Measurements from ENCODE around the gene TRIM52. TPM values are rescaled to one million over a fixed set of nuclear protein-coding genes. Genes with fewer than 3 reads are reported as not detected.
A peak's percentile ranks its signal among the peaks of the same experiment; 100 is the strongest.

Gene TRIM52
- total and polyA plus RNA-seq, 9 of the 15 experiments (the other 6 are each of a cell fraction or from before 2014, with no cell fraction given) = 3.3 to 21.9 (median 13.5) TPM

DNA sequence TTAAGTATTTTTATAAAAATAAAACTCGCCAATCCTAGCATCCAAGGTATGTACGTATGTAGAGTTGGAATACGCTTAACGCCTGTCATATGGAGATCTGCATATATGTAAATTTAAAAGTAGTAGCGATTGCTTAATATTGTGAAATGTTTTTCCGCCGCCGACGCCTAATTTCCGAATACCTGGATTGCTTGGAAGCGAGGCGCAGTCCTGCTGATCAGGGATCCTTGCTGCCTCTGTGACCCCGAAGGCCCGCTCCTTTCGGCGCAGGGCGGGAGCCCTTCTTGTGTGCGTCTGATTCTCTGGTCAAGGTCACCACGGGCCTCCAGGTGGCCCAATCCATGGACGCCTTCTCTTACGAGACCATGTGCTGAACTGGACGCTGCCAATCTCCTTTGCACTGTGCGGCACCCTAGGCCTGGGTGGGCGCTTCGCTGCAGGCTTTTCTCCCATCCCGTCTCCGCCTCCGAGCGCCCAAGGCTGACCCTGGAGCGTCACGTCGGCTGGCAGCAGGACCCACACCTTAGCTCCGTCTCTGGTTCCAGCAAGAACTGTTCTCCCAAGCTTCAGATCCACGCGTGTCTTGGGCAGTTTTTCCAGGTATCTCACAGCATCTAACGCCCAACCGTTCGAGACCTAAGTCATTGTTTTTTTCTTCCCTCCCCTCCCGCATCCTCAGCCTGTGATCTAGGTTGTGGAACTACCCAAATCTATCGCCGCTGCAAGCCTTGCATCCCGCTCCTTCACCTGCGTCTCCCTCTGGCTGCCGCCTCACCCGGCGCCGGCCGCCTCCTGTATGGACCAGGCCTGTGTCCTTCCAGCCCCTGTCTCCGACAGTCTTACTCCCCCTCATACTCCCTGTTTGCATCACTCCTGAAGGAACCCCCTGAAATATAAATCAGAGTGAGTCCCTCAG is 41.4 kb downstream of the TRIM52 start:
- no peaks in the 10 kb centered on the region for H4K20me1 ChIP-seq (replicated peaks; ENCODE audit: control insufficient read depth, insufficient read depth, low read length)
- no peaks in the 10 kb centered on the region for H3K9me3 ChIP-seq (replicated peaks; ENCODE audit: control insufficient read depth, insufficient read depth, low read depth, low read length)
- H3K36me3 ChIP-seq (ENCODE audit: control insufficient read depth, insufficient read depth, low read length) = no peaks in the 10 kb centered on the region
- no peak overlapping the region for H3K4me3 ChIP-seq
- peak; percentile 29; the same call in 1 of the 2 replicates for TF ChIP-seq CEBPG (CRISPR knock-in tag; IDR thresholded peaks at IDR 0.05)
- TF ChIP-seq CEBPG (tag; conservative IDR thresholded peaks at IDR 0.05 in 1 of 2, IDR thresholded peaks at IDR 0.05 in 1 of 2) = peak in 1 of 2 experiments; percentile 74; a peak in 2 of 4 replicates
- peak; percentile 12; the same call in 1 of the 2 replicates for TF ChIP-seq MAX (CRISPR knock-in tag; IDR thresholded peaks at IDR 0.05)
- peak; percentile 50; the same call in 1 of the 2 replicates for TF ChIP-seq ZBTB33 (CRISPR knock-in tag; IDR thresholded peaks at IDR 0.05)
- no peak for TF ChIP-seq NEUROD1 (IDR thresholded peaks at IDR 0.05; ENCODE audit: borderline replicate concordance, low read depth, low read length, partially characterized antibody)
- TF ChIP-seq CAMTA2 (CRISPR knock-in tag; conservative IDR thresholded peaks at IDR 0.05) = no peak
- TF ChIP-seq ZBTB17 (CRISPR knock-in tag; IDR thresholded peaks at IDR 0.05) = no peak
- TF ChIP-seq, protein P1, sequence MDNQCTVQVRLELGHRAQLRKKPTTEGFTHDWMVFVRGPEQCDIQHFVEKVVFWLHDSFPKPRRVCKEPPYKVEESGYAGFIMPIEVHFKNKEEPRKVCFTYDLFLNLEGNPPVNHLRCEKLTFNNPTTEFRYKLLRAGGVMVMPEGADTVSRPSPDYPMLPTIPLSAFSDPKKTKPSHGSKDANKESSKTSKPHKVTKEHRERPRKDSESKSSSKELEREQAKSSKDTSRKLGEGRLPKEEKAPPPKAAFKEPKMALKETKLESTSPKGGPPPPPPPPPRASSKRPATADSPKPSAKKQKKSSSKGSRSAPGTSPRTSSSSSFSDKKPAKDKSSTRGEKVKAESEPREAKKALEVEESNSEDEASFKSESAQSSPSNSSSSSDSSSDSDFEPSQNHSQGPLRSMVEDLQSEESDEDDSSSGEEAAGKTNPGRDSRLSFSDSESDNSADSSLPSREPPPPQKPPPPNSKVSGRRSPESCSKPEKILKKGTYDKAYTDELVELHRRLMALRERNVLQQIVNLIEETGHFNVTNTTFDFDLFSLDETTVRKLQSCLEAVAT (IDR thresholded peaks at IDR 0.05) = peak in 1 of 2 experiments; percentile 79; a peak in 2 of 4 replicates
- TF ChIP-seq CEBPB (tag; IDR thresholded peaks at IDR 0.05) = peak; percentile 81
- TF ChIP-seq TAF7 (tag; IDR thresholded peaks at IDR 0.05) = no peak
- 95% methylated on average over 42 of the region's 49 CpGs for WGBS (ENCODE audit: insufficient coverage, low coverage, missing lambda C conversion rate)
- in situ Hi-C loops (cut with MboI) = no loop called here
- BruUV-seq (replicated peaks) = no TSS peak
- H3K9ac ChIP-seq (ENCODE audit: insufficient read depth in 1 of 2, low read depth in 2 of 2, low read length in 2 of 2) = peak overlapping the region in 1 of 2 experiments; percentile 70; a peak in 2 of 4 replicates
- DNase-seq (ENCODE audit: extremely low read depth in 1 of 4, low spot score in 3 of 4) = no peak
- no peak overlapping the region; the same call in 1 of the 2 replicates for H3K4me2 ChIP-seq (ENCODE audit: insufficient read depth, low read length)
- H3K79me2 ChIP-seq (ENCODE audit: control insufficient read depth, insufficient read depth, low read length) = peaks cover 10% of the 10 kb centered on the region
- H2AFZ ChIP-seq (ENCODE audit: low read depth, low read length) = no peak overlapping the region; the same call in 1 of the 2 replicates
- no peak for ATAC-seq
- FAIRE-seq = no peak
- H3K27me3 ChIP-seq (ENCODE audit: control insufficient read depth in 2 of 2, insufficient read depth in 2 of 2, low read length in 2 of 2) = no peaks in the 10 kb centered on the region
- POLR2A ChIA-PET = no interaction called here
- peaks cover 4 to 51% of the 10 kb centered on the region in 2 experiments; a peak in 4 of 5 replicates for H3K4me1 ChIP-seq (replicated peaks in 1 of 2; ENCODE audit: control insufficient read depth in 2 of 2, insufficient read depth in 2 of 2, low read length in 2 of 2)
- intact Hi-C loops (cut with micrococcal nuclease) = loop anchor here (5.0 kb wide), 1 partner anchor 47 kb away; no protein-coding TSS in a partner anchor
- H3K27ac ChIP-seq (ENCODE audit: extremely low read depth, low read depth, low read length) = no peak overlapping the region
- CTCF ChIA-PET (ENCODE audit: low intra/inter-chr PET ratio) = no interaction called here
- H3K9me1 ChIP-seq (ENCODE audit: control insufficient read depth, insufficient read depth, low read length) = no peaks in the 10 kb centered on the region
